GM18520 (cell line): ENCODE results near the gene C19orf44.
"Not testable (repeated sequence)": the region's sequence is repeated elsewhere in the genome, so short reads cannot be mapped to it uniquely, and the experiment has no call there.

Experiments
- ATAC-seq: cut with Tn5 transposase; IDR thresholded peaks from one replicate; pipeline ENCODE4 v1.9.1; 2021; ENCODE audit not compliant: unreplicated experiment

Gene C19orf44

GRCh38 chr19:16466802-16467427, 29.3 kb upstream of the C19orf44 start:
- not testable (repeated sequence) for ATAC-seq

DNA sequence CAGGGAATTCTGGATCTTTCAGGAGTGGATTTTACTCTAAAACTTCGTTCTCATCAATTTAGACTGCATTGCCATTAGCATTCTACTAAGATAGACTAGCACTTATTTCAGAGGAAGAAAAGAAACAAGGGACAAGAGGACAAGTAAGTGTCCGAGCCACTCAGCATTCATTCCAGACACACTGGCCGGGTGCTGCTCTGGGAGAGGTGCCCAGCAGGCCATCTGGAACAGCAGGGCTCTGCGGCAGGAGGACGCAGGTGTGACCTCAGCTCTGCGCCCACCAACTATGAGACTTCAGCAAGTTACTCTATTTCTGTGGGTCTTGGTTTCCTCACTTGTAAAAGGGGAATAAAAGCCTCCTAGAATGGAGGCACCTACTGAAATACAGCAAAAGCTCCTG, 28.6 kb upstream of the C19orf44 start:
- no peak for ATAC-seq

- ATAC-seq: no peak
These were observed 25.7 kb upstream of the C19orf44 start for GRCh38 chr19:16470541-16470910.

- ATAC-seq: peak; percentile 14
These were observed 25.0 kb upstream of the C19orf44 start for GRCh38 chr19:16470911-16471811.

GRCh38 chr19:16472559-16472899, 23.7 kb upstream of the C19orf44 start:
- ATAC-seq: not testable (repeated sequence)

DNA sequence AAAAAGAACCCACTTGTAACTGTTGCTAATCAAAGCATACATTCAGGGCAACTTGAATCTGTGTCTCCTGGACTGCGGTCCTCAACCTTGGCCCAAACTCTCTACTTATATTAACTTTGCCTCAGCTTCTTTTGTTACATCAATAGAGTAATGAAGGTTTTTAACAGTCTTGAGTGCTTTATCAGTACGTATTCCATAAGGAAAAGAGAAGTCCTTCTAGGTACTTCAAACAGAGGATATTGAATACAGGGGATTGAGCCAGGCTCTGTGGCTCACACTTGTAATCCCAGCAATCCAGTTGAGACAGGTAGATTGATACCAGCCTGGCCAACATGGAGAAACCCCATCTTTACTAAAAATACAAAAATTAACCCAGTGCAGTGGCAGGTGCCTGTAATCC, 23.2 kb upstream of the C19orf44 start:
- no peak for ATAC-seq

DNA sequence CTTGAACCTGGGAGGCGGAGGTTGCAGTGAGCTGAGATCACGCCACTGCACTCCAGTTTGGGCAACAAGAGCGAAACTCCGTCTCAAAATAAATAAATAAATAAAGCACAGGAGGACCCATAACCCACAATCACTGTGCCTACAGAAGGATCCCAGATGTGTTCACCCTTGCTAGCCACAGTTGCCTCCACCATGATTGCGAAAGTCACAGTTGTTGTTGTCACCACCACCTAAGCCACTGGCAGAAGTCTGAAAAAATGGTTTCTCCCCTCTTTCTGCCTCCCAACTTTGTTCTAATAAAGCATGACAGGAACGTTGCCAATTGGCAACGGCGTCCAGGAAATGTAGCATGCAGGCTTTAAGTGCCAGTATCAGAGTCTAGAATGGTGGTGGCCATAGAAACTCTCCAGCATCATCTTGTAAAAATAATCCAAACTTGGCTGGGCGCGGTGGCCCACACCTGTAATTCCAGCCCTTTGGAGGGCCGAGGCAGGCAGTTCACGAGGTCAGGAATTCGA, 22.3 kb upstream of the C19orf44 start:
- no peak for ATAC-seq

GRCh38 chr19:16476401-16476800, 19.8 kb upstream of the C19orf44 start:
- ATAC-seq: no peak

GRCh38 chr19:16477311-16477710, 18.9 kb upstream of the C19orf44 start:
- no peak for ATAC-seq

DNA sequence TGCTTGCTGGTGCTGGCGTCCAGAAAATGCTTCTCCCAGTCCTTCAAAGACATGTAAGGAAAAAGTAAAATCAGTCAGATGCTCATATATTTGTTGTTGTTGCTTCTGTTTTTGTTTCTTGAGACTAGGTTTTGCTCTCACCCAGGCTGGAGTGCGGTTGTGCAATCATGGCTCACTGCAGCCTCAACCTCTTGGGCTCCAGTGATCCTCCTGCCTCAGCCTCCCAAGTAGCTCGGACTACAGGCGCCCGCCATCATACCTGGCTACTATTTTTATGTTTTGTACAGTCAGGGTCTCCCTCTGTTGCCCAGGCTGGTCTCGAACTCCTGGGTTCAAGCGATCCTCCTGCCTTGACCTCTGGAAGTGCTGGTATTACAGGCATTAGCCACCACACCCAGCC, 13.4 kb upstream of the C19orf44 start:
- no peak for ATAC-seq

GRCh38 chr19:16486476-16486875, 9.7 kb upstream of the C19orf44 start:
- ATAC-seq: not testable (repeated sequence)

DNA sequence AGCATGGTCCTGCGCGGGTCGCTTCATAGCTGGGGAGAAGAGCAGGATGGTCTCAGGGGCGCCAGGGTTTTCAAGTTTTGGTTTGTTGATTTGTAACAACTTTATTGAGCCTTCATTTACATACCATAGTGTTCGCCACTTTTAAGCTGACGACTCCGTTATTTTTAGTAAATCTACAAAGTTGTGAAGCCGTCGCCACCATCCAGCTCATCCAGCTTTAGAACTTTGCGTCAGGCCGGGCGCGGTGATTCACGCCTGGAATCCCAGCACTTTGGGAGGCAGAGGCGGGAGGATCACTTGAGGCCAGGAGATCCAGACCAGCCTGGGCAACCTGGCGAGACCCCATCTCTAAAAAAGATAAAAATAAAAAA, 404 bp downstream of the C19orf44 start:
- ATAC-seq: no peak

DNA sequence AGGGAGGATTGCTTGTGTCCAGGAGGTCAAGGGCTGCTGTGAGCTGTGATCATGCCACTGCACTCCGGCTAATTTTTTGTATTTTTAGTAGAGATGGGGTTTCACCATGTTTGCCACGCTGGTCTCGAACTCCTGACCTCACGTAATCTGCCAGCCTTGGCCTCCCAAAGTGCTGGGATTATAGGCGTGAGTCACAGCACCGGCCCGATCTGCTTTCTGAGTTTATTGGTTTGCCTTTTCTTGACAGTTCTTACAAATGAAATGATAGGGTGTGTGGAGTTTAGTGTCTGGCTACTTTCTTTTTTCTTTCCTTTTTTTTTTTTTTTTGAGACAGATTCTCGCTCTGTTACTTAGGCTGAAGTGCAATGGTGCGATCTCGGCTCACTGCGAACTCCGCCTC, 848 bp downstream of the C19orf44 start:
- ATAC-seq: no peak

- ATAC-seq: no peak
These were observed 1.6 kb downstream of the C19orf44 start for GRCh38 chr19:16497837-16498236.

DNA sequence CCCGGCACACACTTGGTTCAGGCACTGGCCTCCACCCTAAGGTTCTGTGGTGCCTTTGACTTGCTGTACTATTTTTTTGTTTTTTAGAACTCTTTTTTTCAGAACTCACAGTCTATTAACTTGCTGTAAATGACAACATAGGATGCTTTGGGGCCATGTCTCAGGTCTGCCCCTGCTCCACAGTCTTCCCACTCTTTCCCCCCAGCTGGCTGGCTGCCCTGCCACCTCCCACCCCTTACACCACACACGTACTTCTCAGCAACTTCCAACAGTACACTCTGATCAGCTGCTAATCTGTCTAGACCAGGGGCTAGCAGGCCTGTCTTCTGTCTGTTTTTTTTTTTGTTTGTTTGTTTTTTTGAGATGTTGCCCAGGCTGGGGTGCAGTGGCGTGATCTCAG, 8.1 kb downstream of the C19orf44 start:
- no peak for ATAC-seq

DNA sequence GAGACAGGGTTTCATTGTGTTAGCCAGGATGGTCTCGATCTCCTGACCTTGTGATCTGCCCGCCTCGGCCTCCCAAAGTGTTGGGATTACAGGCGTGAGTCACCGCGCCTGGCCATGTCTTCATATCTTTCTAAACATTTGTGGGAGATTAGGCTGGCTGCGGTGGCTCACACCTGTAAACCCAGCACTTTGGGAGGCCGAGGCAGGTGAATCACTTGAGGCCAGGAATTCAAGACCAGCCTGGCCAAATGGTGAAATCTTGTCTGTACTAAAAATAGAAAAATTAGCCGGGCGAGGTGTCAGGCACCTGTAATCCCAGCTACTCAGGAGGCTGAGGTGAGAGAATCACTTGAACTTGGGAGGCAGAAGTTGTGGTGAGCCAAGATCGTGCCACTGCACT, 10.0 kb downstream of the C19orf44 start:
- ATAC-seq: not testable (repeated sequence)

DNA sequence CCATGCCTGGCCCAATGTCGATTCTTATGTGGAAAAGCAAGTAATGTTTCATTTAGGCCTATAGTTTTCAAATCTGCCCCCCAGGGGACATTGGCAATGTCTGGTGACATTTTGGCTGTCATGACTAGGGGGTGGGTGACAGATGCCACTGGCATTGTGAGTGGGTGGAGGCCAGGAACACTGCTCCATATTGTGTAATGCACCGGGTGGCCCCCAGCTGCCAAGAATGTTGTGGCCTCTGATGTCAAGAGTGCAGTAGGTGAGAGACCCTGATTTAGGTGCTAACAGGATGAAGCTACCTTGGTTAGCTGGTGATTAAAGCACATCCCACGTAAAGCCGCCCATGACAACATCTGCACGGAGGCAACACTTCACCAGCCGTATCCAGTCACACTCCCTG, 10.8 kb downstream of the C19orf44 start:
- no peak for ATAC-seq

DNA sequence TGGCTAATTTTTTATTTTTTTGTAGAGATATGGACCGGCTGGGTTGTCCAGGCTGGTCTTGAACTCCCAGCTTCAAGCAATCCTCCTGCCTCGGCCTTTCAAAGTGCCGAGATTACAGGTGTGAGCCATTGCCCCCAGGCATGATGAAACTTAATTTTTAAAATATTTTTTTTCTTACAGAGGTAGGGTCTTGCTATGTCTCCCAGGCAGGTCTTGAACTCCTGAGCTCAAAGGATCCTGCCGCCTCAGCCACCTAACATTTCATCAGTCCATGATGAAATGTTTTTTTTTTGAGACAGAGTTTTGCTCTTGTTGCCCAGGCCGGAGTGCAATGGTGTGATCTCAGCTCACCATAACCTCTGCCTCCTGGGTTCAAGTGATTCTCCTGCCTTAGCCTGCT, 12.4 kb downstream of the C19orf44 start:
- no peak for ATAC-seq

- no peak for ATAC-seq
These were observed 13.2 kb downstream of the C19orf44 start for GRCh38 chr19:16509141-16510061.

GRCh38 chr19:16512611-16513010, 16.4 kb downstream of the C19orf44 start:
- not testable (repeated sequence) for ATAC-seq

DNA sequence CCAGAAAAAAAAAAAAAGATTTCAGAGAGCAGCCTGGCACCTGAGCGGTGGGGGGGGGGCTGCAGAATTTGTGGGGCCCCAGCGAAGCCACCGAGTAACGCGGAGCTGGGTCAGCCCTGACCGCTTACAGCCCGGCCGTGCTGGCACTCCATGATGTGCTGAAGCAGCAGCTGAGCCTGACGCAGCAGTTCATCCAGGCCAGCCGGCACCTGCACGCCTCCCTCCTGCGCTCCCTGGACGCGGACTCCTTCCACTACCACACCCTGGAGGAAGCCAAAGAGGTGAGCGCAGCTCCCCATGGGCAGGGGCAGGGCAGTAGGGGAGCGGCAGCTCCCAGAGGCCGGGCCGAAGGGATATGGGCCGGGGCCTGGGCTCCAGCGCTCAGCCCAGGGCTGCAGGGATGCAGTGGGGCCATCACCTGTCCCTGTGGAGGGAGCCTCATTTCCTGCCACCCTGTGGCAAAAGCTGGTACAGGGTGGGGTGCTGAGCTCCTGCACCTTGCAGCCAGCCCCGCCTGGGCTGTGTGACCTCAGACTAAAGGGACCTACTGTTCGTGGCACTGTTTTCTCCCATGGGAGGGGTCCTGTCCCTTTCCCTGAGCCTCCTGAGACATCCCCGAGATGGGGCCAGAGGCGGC, 18.3 kb downstream of the C19orf44 start:
- no peak for ATAC-seq
